HepG2 (cell line): ENCODE data around the gene POLR3K.

Source experiments
- ARID3A ChIP-seq: IDR thresholded peaks from 2 replicates; pipeline ENCODE4 v1.6.1; 2012; ENCODE audit warnings: low read depth, low read length, improper control_type of control experiment
- GABPA ChIP-seq, 2 experiments: IDR thresholded peaks; 2 replicates each; pipeline ENCODE4 v1.6.1; 2011 to 2016; ENCODE audit warnings: low read depth in 2 of 2, low read length in 1 of 2, missing biosample characterization in 1 of 2, missing genetic modification characterization in 1 of 2
- HNRNPL ChIP-seq: fragments of 200-400 bp; formaldehyde crosslinking; IDR thresholded peaks from 2 replicates; pipeline ENCODE4 v1.6.1; 2017; ENCODE audit warnings: mild to moderate bottlenecking, low read depth, low read length
- RAD51 ChIP-seq: fragments of 450-650 bp; IDR thresholded peaks from 2 replicates; pipeline ENCODE4 v1.6.1; 2016; ENCODE audit warnings: borderline replicate concordance
- TAF1 ChIP-seq: sonication (generic); formaldehyde crosslinking; IDR thresholded peaks from 2 replicates; pipeline ENCODE4 v1.4.0; 2020; ENCODE audit warnings: missing genetic modification reagents
- YY1 ChIP-seq: IDR thresholded peaks from 2 replicates; pipeline ENCODE4 v1.6.1; 2011; ENCODE audit warnings: low read length, low read depth, moderate library complexity, mild to moderate bottlenecking; ENCODE audit not compliant: insufficient read depth, insufficient replicate concordance

GRCh38 chr16:38941-39892 is 14.2 kb downstream of the POLR3K start:
- no peak for TF ChIP-seq GABPA (IDR thresholded peaks at IDR 0.05; ENCODE audit: low read depth, low read length)
- no peak for TF ChIP-seq GABPA (CRISPR knock-in tag; IDR thresholded peaks at IDR 0.05; ENCODE audit: low read depth)
- TF ChIP-seq HNRNPL = no peak
- no peak for TF ChIP-seq YY1
- TF ChIP-seq ARID3A = no peak
- no peak for TF ChIP-seq RAD51
- no peak for TF ChIP-seq TAF1 (CRISPR knock-in tag)
